Activated CD8-positive, alpha-beta T cell treated with anti-CD3 and anti-CD28 coated beads for 36 hours (primary cell): ENCODE measurements around the gene TMEM88. TPM values are rescaled to one million over a fixed set of nuclear protein-coding genes. Genes with fewer than 3 reads are reported as not detected.

Experiments used
- ATAC-seq: fragments of 200-7000 bp; cut with Tn5 transposase; one replicate; pipeline ENCODE4 v1.10.0; 2021; ENCODE audit warnings: mild to moderate bottlenecking, moderate library complexity
- CTCF ChIA-PET: fragments of 350-600 bp; sonication (Branson Sonifier 250); formaldehyde crosslinking; loops from one replicate; lab custom pipeline; 2021; ENCODE audit warnings: antibody characterized with exemption; lab: Charles Lee
- POLR2A ChIA-PET: fragments of 350-600 bp; sonication (Branson Sonifier 250); formaldehyde crosslinking; loops from one replicate; lab custom pipeline; 2021; ENCODE audit warnings: antibody characterized with exemption; lab: Charles Lee
- DNase-seq: peaks from one replicate; pipeline ENCODE4 v3.0.0-alpha.2; 2020
- H3K27ac Mint-ChIP-seq: one replicate; pipeline ENCODE4 v1.8.0; 2021; ENCODE audit warnings: mild to moderate bottlenecking, mixed read lengths
- H3K27me3 Mint-ChIP-seq: one replicate; pipeline ENCODE4 v1.8.0; 2021; ENCODE audit warnings: mixed read lengths
- H3K36me3 Mint-ChIP-seq: one replicate; pipeline ENCODE4 v1.8.0; 2021; ENCODE audit warnings: low read depth, mixed read lengths
- H3K4me1 Mint-ChIP-seq: one replicate; pipeline ENCODE4 v1.8.0; 2021; ENCODE audit warnings: low read depth, mixed read lengths
- H3K4me3 Mint-ChIP-seq: one replicate; pipeline ENCODE4 v1.8.0; 2021; ENCODE audit warnings: mild to moderate bottlenecking, moderate library complexity, mixed read lengths
- H3K9me3 Mint-ChIP-seq: one replicate; pipeline ENCODE4 v1.8.0; 2021; ENCODE audit warnings: mixed read lengths
- intact Hi-C: fragments of 100-400 bp; cut with micrococcal nuclease; formaldehyde crosslinking; loops from one replicate; pipeline ENCODE4 v1.10.0; 2022
- total RNA-seq, 2 experiments: library from RNA; stranded (reverse); gene quantifications; one replicate each; pipeline ENCODE4 v1.2.3, GENCODE V29; 2021
- TF ChIP-seq, protein P1 (sequence below): fragments of 200-600 bp; IDR thresholded peaks from one replicate; pipeline ENCODE4 v1.8.0; 2022; ENCODE audit warnings: antibody characterized with exemption, mild to moderate bottlenecking

Gene TMEM88
- total RNA-seq, 2 experiments from 2014 or later = 2.4 to 2.9 TPM

DNA sequence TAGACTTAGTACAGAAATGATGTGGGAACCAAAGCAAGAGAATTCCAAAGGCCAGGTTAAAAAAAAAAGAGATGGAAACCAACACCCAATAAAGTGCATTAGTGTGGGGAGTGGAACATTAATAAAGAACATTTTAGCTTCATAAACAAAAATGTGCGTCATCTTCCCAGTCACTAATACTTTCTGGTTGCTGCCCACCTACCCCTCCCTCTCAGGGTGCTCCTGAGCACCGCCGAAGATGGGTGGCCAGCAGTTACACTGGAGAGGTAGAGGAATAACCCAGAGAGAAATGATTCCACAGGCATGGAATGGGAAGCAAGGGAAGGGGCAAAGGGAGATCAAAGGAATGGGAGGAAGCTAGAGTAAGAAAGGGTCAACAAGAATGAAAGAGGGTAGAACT is 27.8 kb downstream of the TMEM88 start:
- ChIA-PET CTCF (interaction anchor here (0.7 to 2.1 kb wide), 6 partner anchors 12 to 107 kb away, joined by 3 to 10 read pairs (median 3); no protein-coding TSS in a partner anchor), POLR2A (interaction anchor here (0.9 to 2.1 kb wide), 3 partner anchors 9 to 26 kb away, joined by 4 to 12 read pairs (median 8); partner anchors contain the start of gene NAA38)
- DNase-seq (no peak), ATAC-seq (no peak)
- intact Hi-C loops = no loop called here
- no peaks in the 10 kb centered on the region for H3K27me3 Mint-ChIP-seq
- peaks cover 5% of the 10 kb centered on the region for H3K36me3 Mint-ChIP-seq
- H3K9me3 Mint-ChIP-seq = no peaks in the 10 kb centered on the region
- H3K4me3 Mint-ChIP-seq = no peak overlapping the region
- no peaks in the 10 kb centered on the region for H3K4me1 Mint-ChIP-seq
- H3K27ac Mint-ChIP-seq = no peak overlapping the region
- TF ChIP-seq, protein P1, sequence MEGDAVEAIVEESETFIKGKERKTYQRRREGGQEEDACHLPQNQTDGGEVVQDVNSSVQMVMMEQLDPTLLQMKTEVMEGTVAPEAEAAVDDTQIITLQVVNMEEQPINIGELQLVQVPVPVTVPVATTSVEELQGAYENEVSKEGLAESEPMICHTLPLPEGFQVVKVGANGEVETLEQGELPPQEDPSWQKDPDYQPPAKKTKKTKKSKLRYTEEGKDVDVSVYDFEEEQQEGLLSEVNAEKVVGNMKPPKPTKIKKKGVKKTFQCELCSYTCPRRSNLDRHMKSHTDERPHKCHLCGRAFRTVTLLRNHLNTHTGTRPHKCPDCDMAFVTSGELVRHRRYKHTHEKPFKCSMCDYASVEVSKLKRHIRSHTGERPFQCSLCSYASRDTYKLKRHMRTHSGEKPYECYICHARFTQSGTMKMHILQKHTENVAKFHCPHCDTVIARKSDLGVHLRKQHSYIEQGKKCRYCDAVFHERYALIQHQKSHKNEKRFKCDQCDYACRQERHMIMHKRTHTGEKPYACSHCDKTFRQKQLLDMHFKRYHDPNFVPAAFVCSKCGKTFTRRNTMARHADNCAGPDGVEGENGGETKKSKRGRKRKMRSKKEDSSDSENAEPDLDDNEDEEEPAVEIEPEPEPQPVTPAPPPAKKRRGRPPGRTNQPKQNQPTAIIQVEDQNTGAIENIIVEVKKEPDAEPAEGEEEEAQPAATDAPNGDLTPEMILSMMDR = no peak

GRCh38 chr17:7883781-7884386 is 29.0 kb downstream of the TMEM88 start:
- TF ChIP-seq, protein P1 = no peak
- H3K9me3 Mint-ChIP-seq = no peaks in the 10 kb centered on the region
- H3K4me1 Mint-ChIP-seq = no peaks in the 10 kb centered on the region
- ChIA-PET CTCF (interaction anchor here (1.0 to 2.1 kb wide), 4 partner anchors 13 to 106 kb away, joined by 3 to 10 read pairs (median 6); no protein-coding TSS in a partner anchor), POLR2A (interaction anchor here (0.6 to 2.1 kb wide), 6 partner anchors 11 to 125 kb away, joined by 3 to 12 read pairs (median 5); partner anchors contain the start of gene NAA38)
- peak overlapping the region; percentile 70 for H3K4me3 Mint-ChIP-seq
- H3K27me3 Mint-ChIP-seq = no peaks in the 10 kb centered on the region
- peak; percentile 72 for DNase-seq
- H3K27ac Mint-ChIP-seq = peak overlapping the region; percentile 88
- intact Hi-C loops = no loop called here
- no peak for ATAC-seq
- H3K36me3 Mint-ChIP-seq = peaks cover 5% of the 10 kb centered on the region

DNA sequence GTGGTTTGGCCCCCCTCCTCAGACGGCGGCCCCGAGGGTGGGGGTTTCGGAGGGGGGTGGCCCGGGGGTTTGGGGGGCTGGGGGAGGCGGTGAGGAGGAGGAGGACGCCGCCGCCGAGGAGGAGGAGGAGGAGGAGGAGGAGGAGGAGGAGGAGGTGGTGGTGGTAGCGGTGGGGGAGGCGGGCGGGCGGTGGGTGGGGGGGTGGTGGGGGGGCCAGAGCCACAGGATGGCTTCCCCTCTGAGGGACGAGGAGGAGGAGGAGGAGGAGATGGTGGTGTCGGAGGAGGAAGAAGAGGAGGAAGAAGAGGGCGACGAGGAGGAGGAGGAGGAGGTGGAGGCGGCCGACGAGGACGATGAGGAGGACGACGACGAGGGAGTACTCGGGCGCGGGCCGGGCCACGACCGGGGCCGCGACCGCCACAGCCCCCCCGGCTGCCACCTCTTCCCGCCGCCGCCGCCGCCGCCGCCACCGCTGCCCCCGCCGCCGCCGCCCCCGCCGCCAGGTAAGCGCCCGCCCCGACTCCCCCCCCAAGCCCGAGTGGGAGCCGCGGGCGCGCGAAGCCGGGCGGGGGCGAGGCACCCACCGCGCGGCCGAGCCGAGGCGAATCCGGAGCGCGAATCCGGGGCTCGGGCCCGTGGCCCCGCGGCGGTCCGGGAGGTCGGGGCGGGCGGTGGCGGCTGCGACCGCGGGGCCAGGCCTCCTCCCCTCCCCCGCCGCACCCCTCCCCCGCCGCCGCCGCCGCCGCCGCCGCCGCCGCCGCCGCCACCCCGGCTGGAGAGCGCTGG is 29.9 kb downstream of the TMEM88 start:
- Mint-ChIP-seq H3K4me1 (peaks cover 6% of the 10 kb centered on the region), H3K4me3 (peak overlapping the region; percentile 69), H3K36me3 (peaks cover 10% of the 10 kb centered on the region), H3K9me3 (no peaks in the 10 kb centered on the region), H3K27me3 (no peaks in the 10 kb centered on the region), H3K27ac (peak overlapping the region; percentile 83)
- ChIA-PET POLR2A (interaction anchor here (1.7 kb wide), 1 partner anchor 199 kb away, joined by 3 read pairs; no protein-coding TSS in a partner anchor), CTCF (no interaction called here)
- TF ChIP-seq, protein P1 = no peak
- DNase-seq (peak; percentile 30), ATAC-seq (no peak)
- intact Hi-C loops = loop anchor here (5.0 kb wide), 1 partner anchor 42 kb away; no protein-coding TSS in a partner anchor

DNA sequence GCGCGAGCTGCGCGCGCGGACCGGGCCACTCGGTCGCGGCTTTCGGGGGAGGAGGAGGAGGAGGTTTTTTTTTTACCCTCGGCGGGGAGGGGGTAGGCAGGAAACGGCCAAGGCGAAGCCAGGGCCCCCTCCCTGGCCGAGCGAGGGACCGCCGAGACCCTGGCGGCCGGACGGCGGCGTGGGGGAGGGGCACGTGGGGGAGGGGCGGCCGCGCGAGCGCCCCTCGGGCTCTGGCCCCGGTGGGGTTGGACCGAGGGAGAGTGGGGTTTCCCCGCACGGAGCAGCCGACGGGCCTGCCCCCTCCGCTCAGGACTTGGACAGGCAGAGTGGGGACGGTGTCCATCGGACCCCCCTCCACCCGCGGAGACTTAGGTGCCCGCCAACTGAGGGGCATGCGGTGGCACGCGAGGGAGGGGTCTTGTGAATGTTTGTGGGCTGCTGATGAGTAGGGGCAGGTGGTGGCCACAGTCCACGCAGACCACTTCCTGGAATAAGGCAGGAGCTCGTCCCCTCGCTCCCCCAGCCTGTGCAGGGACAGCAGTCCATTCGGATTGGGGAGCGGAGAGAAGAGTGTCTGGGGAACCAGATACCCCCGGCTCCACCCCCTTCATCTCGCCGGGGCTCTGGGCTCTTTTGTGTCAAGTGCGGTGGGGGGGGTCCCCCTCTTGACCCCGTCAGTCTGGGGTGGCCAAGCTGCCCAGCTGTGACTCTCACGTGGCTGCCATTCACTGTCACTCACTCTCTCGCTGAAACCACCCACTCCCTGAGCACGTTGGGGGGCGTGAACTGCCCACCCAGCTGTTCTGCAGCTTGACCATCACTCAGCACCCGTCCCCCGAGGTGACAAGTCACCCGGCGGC is 30.7 kb downstream of the TMEM88 start:
- CTCF ChIA-PET = interaction anchor here (1.0 to 1.5 kb wide), 3 partner anchors 26 to 51 kb away, joined by 3 to 5 read pairs (median 4); no protein-coding TSS in a partner anchor
- ATAC-seq = peak; percentile 5
- peak overlapping the region; percentile 55 for H3K27ac Mint-ChIP-seq

More for the DNA sequence above, 30.7 kb downstream of the TMEM88 start:
- Mint-ChIP-seq H3K36me3 (peaks cover 18% of the 10 kb centered on the region), H3K27me3 (no peaks in the 10 kb centered on the region), H3K4me3 (no peak overlapping the region), H3K4me1 (peaks cover 9% of the 10 kb centered on the region), H3K9me3 (no peaks in the 10 kb centered on the region)
- TF ChIP-seq, protein P1 = no peak
- POLR2A ChIA-PET = interaction anchor here (0.7 to 1.8 kb wide), 15 partner anchors 10 to 395 kb away, joined by 3 to 16 read pairs (median 4); partner anchors contain the start of genes NAA38 and RNF227
- intact Hi-C loops = loop anchor here (5.0 kb wide), 1 partner anchor 43 kb away; no protein-coding TSS in a partner anchor
- DNase-seq = peak; percentile 70
